MG63 (cell line): ENCODE measurements around the gene POLR2B. TPM values are rescaled to one million over a fixed set of nuclear protein-coding genes. Genes with fewer than 3 reads are reported as not detected.
A peak's percentile ranks its signal among the peaks of the same experiment; 100 is the strongest.

Experiments used
- DNase-seq: peaks from one replicate; pipeline ENCODE4 v3.0.0-alpha.2; 2020
- H3K27me3 ChIP-seq: fragments of 250-450 bp; sonication (Bioruptor Pico); 2 replicates; pipeline ENCODE4 v1.5.1; 2020; ENCODE audit warnings: mild to moderate bottlenecking, moderate library complexity
- H3K36me3 ChIP-seq: fragments of 250-450 bp; sonication (Bioruptor Pico); 2 replicates; pipeline ENCODE4 v1.5.1; 2020; ENCODE audit warnings: mild to moderate bottlenecking, moderate library complexity
- H3K4me3 ChIP-seq: fragments of 250-450 bp; sonication (Bioruptor Pico); 2 replicates; pipeline ENCODE4 v1.5.1; 2020; ENCODE audit warnings: mild to moderate bottlenecking, moderate library complexity
- H3K9me3 ChIP-seq: fragments of 250-450 bp; sonication (Bioruptor Pico); 2 replicates; pipeline ENCODE4 v1.5.1; 2020; ENCODE audit warnings: mild to moderate bottlenecking, moderate library complexity
- total RNA-seq: library from RNA; depleted of rRNA; stranded (reverse); fragments of >200 nt; shearing (Covaris generic); gene quantifications from 2 replicates; pipeline ENCODE4 v1.2.3, GENCODE V29; 2014; ENCODE audit warnings: low replicate concordance; rRNA removed

POLR2B gene
- total RNA-seq, 1 experiment from 2014 or later = 87.9 TPM

DNA sequence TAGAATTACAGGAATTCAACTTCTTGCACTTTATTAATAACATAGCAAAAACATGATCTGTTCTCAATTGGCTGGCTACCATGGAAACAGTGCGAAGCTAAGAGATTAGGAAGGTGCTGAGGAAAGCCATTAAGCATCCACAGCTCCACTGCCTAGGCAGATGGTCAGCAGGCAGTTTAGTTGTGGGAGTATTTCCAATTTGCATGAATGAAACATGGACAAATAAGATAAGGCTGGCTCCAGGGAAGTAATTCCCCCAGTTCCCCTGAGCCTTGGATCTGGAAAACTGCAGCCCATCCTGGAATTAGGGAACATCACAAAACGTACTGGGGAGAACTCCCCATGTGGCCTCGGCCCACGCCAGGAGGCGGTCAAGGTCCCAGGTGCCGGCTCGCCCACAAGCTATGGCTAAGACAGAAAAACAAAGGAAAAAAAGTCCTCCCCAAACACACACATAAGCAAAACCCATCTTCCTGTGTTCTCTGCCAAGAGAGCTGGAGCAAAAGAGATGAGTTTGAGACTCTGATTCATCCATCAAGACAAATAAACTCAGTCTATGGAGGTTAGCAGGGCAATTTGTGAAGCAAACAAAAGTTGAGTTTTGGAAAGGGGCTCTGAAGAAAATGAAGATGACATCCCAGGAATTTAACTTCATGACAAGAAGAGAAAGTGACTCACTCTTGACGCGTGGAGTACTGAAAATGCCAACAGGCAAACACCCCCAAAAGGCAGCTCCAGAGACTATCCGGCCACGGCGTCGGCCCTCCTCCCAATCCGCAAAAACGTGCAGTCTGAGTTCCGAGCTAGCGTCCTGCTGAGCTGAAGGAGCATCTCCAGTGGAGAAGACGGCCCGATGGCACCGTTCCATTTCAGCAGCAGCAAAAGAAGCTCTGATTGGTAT, 86.4 kb downstream of the POLR2B start:
- Histone ChIP-seq H3K4me3 (no peak overlapping the region), H3K36me3 (0 out of 2 replicates have a peak, but pooled peaks cover 4% of the 10 kb centered on the region), H3K9me3 (no peaks in the 10 kb centered on the region), H3K27me3 (no peaks in the 10 kb centered on the region)
- DNase-seq = peak; percentile 95

DNA sequence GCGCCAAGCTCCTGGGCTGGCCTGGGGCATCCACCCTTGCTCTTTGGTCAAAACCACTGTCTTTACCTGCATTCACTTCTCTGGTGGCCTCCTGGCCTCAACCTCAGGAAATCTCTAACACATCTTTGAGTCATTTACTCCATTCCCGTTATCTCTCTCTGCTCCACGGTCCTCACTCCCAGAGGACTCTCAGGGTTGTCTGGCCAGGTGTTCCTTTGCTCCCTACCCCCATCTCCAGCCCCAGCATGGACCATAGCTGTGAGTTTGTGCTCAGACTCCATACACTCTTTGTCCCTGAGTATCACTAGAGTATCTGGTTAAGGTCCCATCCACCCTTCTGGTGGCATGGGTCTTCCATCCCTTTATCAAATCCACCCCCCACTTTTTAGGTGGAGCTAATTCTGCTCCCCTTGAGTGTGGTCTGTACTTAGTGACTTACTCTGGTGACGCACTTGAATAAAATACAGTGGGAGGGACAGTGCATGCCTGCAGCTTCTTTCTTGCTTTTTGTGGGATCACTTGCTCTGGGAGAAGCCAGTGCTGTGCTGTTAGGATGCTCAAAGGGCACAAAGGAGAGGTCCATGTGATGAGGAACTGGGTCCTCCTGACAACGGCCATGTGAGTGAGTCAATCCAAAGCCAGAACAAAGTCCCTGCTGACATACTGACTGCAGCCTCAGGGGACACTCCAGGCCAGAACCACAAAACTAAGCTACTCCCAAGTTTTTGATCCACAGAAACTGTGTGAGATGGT, 87.2 kb downstream of the POLR2B start:
- DNase-seq = no peak
- Histone ChIP-seq H3K36me3 (0 out of 2 replicates have a peak, but pooled peaks cover 4% of the 10 kb centered on the region), H3K9me3 (no peaks in the 10 kb centered on the region), H3K27me3 (no peaks in the 10 kb centered on the region), H3K4me3 (no peak overlapping the region)

DNA sequence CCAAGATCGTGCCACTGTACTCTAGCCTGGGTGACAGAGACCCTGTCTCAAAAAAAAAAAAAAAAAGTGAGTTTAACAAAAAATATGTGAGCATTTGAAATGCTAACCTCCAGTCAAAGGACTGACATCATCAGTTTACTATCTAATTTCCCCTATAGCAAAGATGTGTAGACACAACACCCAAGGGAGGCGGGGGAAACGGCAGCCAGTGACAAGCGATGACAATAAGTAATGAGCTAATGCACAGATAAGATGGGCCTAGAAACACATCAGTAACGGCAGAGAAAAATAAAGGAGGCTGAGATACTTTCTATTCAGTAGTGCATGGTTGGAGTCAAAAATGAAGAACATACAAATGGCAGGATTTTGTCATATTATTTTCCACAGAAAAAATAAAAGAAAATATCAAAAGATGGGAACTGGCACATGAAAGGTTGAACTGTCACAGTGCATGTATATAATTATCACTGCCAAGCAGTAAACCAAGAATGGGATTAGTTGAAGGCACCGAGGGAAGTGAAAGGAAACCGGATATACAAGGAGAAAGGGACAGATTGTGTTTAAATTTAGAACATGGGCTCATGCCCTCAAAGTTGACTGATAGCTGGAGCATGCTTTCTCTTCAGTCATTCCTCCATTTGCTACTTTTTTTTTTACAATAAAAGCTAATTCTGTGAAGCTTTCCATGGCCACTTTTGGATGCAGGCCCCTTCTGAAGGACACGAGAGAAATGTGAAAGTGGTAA, 89.7 kb downstream of the POLR2B start:
- Histone ChIP-seq H3K4me3 (no peak overlapping the region), H3K9me3 (no peaks in the 10 kb centered on the region), H3K27me3 (no peaks in the 10 kb centered on the region), H3K36me3 (0 out of 2 replicates have a peak, but pooled peaks cover 4% of the 10 kb centered on the region)
- DNase-seq = no peak

DNA sequence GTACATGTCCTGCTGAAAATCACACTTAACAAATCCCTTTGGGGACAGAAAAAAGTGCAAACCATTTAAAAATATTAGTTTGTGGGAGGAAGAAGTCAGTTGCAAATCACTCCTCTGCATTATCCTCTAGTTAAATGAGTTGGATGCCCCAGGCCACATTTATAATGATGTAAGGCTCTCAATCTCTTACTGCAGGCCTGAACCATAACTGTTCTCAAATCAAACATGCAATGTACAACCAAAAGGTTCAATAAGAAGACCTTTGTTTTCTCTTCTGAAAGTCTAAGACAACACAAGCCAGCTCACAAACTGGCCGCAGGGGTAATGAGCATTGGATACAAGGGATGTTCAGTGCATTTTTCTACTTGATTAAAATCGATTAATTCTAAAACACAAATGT, 91.8 kb downstream of the POLR2B start:
- H3K36me3 ChIP-seq = 0 out of 2 replicates have a peak, but pooled peaks cover 4% of the 10 kb centered on the region
- H3K27me3 ChIP-seq = no peaks in the 10 kb centered on the region
- no peak overlapping the region for H3K4me3 ChIP-seq
- no peaks in the 10 kb centered on the region for H3K9me3 ChIP-seq
- DNase-seq = no peak

DNA sequence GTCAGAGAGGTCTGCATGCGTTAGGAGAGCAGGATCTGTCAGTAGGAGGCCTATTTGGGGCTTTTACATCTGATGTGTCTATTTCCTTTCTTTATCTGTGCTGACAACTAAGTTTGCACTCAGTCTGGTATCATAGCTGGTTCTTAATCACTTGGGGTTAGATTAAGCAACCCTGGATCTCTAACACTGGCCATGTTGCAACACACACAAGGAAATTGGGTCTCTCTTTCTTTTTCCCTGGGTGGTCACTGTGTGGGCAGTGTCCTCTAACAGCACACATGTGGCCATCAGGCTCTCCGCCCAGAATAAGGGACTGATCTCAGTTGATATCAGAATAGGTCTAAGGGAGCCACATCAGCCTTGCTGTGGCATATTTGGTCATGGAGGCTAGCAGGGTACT, 92.6 kb downstream of the POLR2B start:
- 0 out of 2 replicates have a peak, but pooled peaks cover 4% of the 10 kb centered on the region for H3K36me3 ChIP-seq
- no peaks in the 10 kb centered on the region for H3K27me3 ChIP-seq
- no peaks in the 10 kb centered on the region for H3K9me3 ChIP-seq
- H3K4me3 ChIP-seq = no peak overlapping the region
- no peak for DNase-seq

DNA sequence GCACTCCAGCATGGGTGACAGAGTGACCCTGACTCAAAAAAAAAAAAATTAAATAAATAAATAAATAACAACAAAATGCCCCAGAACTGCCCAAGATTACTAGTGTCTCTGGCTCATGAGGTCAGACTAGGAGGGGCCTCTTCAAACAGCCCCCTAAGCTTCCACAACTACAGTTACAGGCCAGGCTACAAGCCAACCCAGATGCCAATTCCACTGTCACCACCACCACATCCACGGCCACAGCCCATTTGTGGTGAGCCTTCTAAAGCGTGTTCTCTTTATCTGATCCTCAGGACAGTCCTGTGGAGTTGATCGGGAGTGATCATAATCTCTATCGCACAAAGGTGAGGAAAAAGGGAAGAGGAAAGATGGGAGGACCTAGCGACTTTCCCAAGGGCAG, 94.9 kb downstream of the POLR2B start:
- no peak for DNase-seq
- Histone ChIP-seq H3K4me3 (no peak overlapping the region), H3K27me3 (no peaks in the 10 kb centered on the region), H3K9me3 (no peaks in the 10 kb centered on the region), H3K36me3 (peaks cover 2% of the 10 kb centered on the region; the same call in 1 of the 2 replicates)

DNA sequence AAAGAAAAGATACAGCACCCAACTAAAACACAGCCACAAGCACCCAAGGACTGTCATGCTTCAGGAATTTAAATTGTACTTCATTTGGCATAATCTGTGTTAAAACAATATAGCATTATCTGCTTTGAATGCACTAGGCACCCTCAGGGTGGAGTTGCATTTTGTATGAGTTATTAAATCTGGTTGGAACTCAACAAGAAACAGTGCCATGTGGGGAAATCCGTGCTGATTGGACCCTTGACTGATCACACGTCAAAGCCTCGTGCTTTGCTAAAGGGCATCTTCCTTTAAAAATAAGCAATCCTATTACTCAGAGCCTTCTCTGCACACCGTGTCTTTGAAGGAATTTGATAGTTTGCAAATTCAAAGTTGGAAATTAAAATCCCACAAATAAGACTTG, 96.0 kb downstream of the POLR2B start:
- Histone ChIP-seq H3K36me3 (peaks cover 2% of the 10 kb centered on the region; the same call in 1 of the 2 replicates), H3K9me3 (no peaks in the 10 kb centered on the region)
- peak; percentile 72 for DNase-seq

DNA sequence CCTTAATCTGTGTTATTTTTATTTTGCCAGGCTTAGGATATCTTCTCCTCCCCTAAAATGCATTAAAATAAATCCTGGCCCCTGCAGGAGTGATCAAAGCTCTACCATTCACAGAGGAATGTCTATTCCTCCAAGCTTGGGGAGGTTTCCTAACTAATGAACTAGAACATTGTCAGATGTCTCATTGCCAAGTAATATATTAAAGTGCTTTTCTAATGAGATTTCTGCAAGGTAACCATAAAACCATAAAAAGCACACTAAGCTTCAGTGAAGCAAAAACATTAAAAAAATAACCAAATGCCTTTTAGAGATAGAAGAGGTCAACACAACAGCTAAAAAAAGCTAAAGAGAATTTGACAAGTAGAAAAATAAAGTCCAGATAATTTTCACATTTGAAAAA, 96.7 kb downstream of the POLR2B start:
- DNase-seq = no peak
- Histone ChIP-seq H3K27me3 (no peaks in the 10 kb centered on the region), H3K9me3 (no peaks in the 10 kb centered on the region), H3K4me3 (no peak overlapping the region), H3K36me3 (peaks cover 2% of the 10 kb centered on the region; the same call in 1 of the 2 replicates)

More for the DNA sequence above, 96.0 kb downstream of the POLR2B start:
- H3K4me3 ChIP-seq = no peak overlapping the region
- H3K27me3 ChIP-seq = no peaks in the 10 kb centered on the region

DNA sequence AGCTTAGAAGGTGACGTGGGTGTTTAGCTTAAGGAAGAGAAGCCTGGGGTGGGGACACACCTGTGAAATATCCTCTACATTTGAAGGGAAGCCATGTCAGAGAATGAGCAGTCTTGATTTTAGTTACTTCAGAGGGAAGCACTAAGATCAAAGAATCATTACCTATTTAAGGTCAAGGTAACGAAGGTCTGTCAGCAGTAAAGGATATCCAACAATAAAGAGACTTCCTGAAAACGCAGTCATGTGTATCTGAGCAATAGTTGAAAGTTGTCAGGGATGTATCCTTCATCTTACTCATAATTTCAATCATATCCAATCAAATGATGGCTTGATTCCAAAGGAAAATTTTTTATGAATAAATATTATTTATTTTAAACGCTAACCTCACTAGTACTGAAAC, 98.0 kb downstream of the POLR2B start:
- Histone ChIP-seq H3K9me3 (no peaks in the 10 kb centered on the region), H3K27me3 (no peaks in the 10 kb centered on the region), H3K36me3 (peaks cover 5% of the 10 kb centered on the region; the same call in 1 of the 2 replicates), H3K4me3 (no peak overlapping the region)
- no peak for DNase-seq

DNA sequence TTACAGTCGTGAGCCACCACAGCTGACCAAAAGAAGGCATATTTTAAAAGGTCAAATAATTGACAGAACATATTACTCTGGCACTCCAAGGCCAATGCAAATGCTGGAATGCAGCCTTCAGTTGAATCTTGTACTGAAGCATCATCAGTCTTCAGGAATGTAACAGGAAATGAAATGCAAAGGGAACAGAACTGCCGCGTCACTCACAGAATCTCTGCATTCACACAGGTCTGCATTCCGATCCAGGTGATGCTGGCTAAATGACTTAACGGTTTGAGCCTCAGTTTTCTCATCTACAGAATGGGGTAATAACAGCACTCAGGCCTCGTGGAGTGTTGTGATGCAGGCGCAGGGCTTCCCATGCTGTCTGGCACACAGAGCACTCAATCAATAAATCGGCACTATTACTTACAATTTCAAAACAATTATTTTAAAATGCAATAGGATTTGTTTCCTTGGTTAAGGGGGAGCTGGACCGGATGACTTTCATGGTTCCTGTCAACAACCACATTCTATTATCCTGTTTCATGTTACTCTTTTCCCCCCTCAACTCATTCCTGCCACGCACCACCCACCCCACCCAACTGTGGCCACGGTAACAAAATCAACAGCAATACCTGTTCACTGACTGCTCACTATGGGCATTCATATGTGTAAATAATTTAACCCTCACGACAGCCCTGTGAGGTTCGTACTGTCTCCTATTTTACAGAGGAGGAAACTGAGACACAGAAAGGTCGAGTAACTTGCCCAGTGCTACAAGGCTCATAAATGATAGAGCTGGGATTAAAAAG, 99.1 kb downstream of the POLR2B start:
- DNase-seq = peak; percentile 38
- no peak overlapping the region for H3K4me3 ChIP-seq
- H3K27me3 ChIP-seq = no peaks in the 10 kb centered on the region
- no peaks in the 10 kb centered on the region for H3K9me3 ChIP-seq
- H3K36me3 ChIP-seq = peaks cover 5% of the 10 kb centered on the region; the same call in 1 of the 2 replicates

DNA sequence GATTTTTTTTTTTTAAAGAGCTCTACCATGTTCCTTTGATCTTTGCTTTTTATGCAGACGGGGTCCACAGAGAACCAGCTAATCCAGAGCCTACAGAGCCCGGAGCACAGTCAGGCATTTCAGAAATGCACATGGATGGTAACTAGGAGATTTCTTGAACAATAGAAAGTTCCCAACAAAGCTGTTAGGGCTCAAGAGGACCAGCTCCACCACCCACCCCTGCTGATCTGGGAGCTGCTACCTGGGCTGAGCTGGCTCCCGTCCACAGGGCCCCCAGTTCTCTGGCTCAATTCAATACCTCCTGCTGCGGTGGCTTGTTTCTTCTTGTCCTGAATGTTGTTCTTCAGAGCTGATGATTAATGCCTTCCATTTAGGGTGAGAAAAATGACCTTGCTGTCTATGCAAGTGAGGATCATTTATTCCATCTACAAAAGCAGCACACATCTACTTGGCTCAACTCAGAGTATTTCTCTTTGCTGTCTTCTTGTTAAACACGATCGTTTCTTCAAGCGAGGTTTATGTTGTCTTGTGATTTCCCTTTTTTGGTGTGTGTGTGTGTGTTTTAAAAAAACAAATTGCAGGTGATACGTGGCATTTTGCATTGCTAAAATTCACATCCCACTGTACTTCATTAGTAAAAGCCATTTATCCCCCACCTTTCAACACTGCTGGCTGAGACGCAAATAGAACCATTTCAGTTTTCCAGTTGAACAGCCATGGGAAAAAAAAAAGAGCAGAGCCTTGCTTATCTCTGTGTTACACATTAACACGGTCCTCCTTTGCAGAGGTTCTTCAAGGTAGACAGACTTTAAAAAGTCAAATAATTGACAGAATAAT, 100.2 kb downstream of the POLR2B start:
- no peaks in the 10 kb centered on the region for H3K27me3 ChIP-seq
- H3K36me3 ChIP-seq = peaks cover 5% of the 10 kb centered on the region; the same call in 1 of the 2 replicates
- H3K9me3 ChIP-seq = no peaks in the 10 kb centered on the region
- H3K4me3 ChIP-seq = no peak overlapping the region
- DNase-seq = peak; percentile 27

Other genes with a start within 250 kb of the POLR2B start
- gene SPINK2, start 157.2 kb upstream of the POLR2B start, total RNA-seq = not detected in 2 replicates
- 12.3 and 22.6 TPM in 2 replicates for gene REST, start 71.0 kb upstream of the POLR2B start, total RNA-seq
- gene NOA1, start 1.3 kb upstream of the POLR2B start, total RNA-seq = 7.0 and 7.4 TPM in 2 replicates
- 332 and 410 TPM in 2 replicates for gene IGFBP7, start 131.5 kb downstream of the POLR2B start, total RNA-seq